Activated naive CD8-positive, alpha-beta T cell (primary cell): Measurements from ENCODE around the gene FAM83D.

Source experiments
- H3K27ac Mint-ChIP-seq: one replicate; pipeline ENCODE4 v1.8.0; 2021; ENCODE audit warnings: mixed read lengths
- H3K27me3 Mint-ChIP-seq: one replicate; pipeline ENCODE4 v1.8.0; 2021; ENCODE audit warnings: mixed read lengths
- H3K36me3 Mint-ChIP-seq: one replicate; pipeline ENCODE4 v1.8.0; 2021; ENCODE audit warnings: mixed read lengths
- H3K4me1 Mint-ChIP-seq: one replicate; pipeline ENCODE4 v1.8.0; 2021; ENCODE audit warnings: low read depth, mixed read lengths
- H3K4me3 Mint-ChIP-seq: one replicate; pipeline ENCODE4 v1.8.0; 2021; ENCODE audit warnings: mild to moderate bottlenecking, mixed read lengths
- H3K9me3 Mint-ChIP-seq: one replicate; pipeline ENCODE4 v1.8.0; 2021; ENCODE audit warnings: low read depth, mixed read lengths

The FAM83D gene

GRCh38 chr20:38917657-38918056 lies 8.6 kb upstream of the FAM83D start:
- Mint-ChIP-seq H3K27me3 (no peaks in the 10 kb centered on the region), H3K27ac (no peak overlapping the region), H3K4me1 (no peaks in the 10 kb centered on the region), H3K36me3 (peaks cover 5% of the 10 kb centered on the region), H3K9me3 (no peaks in the 10 kb centered on the region), H3K4me3 (no peak overlapping the region)

GRCh38 chr20:38918172-38918571 lies 8.0 kb upstream of the FAM83D start:
- Mint-ChIP-seq H3K9me3 (no peaks in the 10 kb centered on the region), H3K4me1 (no peaks in the 10 kb centered on the region), H3K27ac (no peak overlapping the region), H3K27me3 (no peaks in the 10 kb centered on the region), H3K4me3 (no peak overlapping the region), H3K36me3 (peaks cover 5% of the 10 kb centered on the region)

- H3K27ac Mint-ChIP-seq: no peak overlapping the region
- peaks cover 4% of the 10 kb centered on the region for H3K36me3 Mint-ChIP-seq
- H3K9me3 Mint-ChIP-seq: no peaks in the 10 kb centered on the region
- no peaks in the 10 kb centered on the region for H3K4me1 Mint-ChIP-seq
- no peaks in the 10 kb centered on the region for H3K27me3 Mint-ChIP-seq
- H3K4me3 Mint-ChIP-seq: no peak overlapping the region
These were observed 6.5 kb upstream of the FAM83D start for GRCh38 chr20:38919683-38920082.

GRCh38 chr20:38920411-38920810 lies 5.8 kb upstream of the FAM83D start:
- H3K4me3 Mint-ChIP-seq: no peak overlapping the region
- H3K9me3 Mint-ChIP-seq: no peaks in the 10 kb centered on the region
- no peaks in the 10 kb centered on the region for H3K27me3 Mint-ChIP-seq
- H3K27ac Mint-ChIP-seq: no peak overlapping the region
- peaks cover 2% of the 10 kb centered on the region for H3K36me3 Mint-ChIP-seq
- no peaks in the 10 kb centered on the region for H3K4me1 Mint-ChIP-seq

- H3K36me3 Mint-ChIP-seq: peaks cover 2% of the 10 kb centered on the region
- H3K4me1 Mint-ChIP-seq: peaks cover 3% of the 10 kb centered on the region
- H3K27me3 Mint-ChIP-seq: no peaks in the 10 kb centered on the region
- H3K27ac Mint-ChIP-seq: no peak overlapping the region
- H3K9me3 Mint-ChIP-seq: no peaks in the 10 kb centered on the region
- H3K4me3 Mint-ChIP-seq: no peak overlapping the region
These were observed 5.4 kb upstream of the FAM83D start for GRCh38 chr20:38920851-38921250.

- Mint-ChIP-seq H3K36me3 (peaks cover 2% of the 10 kb centered on the region), H3K27me3 (no peaks in the 10 kb centered on the region), H3K4me3 (no peak overlapping the region), H3K9me3 (no peaks in the 10 kb centered on the region), H3K4me1 (peaks cover 12% of the 10 kb centered on the region), H3K27ac (no peak overlapping the region)
These were observed 1.5 kb upstream of the FAM83D start for GRCh38 chr20:38924718-38925117.

GRCh38 chr20:38926934-38927616 lies 858 bp downstream of the FAM83D start:
- Mint-ChIP-seq H3K4me1 (peaks cover 12% of the 10 kb centered on the region), H3K27ac (no peak overlapping the region), H3K9me3 (no peaks in the 10 kb centered on the region), H3K27me3 (no peaks in the 10 kb centered on the region), H3K36me3 (peaks cover 2% of the 10 kb centered on the region), H3K4me3 (peak overlapping the region; percentile 79)

GRCh38 chr20:38927902-38928578 lies 1.8 kb downstream of the FAM83D start:
- no peak overlapping the region for H3K27ac Mint-ChIP-seq
- peaks cover 2% of the 10 kb centered on the region for H3K36me3 Mint-ChIP-seq
- no peaks in the 10 kb centered on the region for H3K9me3 Mint-ChIP-seq
- H3K4me3 Mint-ChIP-seq: peak overlapping the region; percentile 79
- peaks cover 12% of the 10 kb centered on the region for H3K4me1 Mint-ChIP-seq
- no peaks in the 10 kb centered on the region for H3K27me3 Mint-ChIP-seq

GRCh38 chr20:38930242-38930569 lies 4.0 kb downstream of the FAM83D start:
- Mint-ChIP-seq H3K36me3 (no peaks in the 10 kb centered on the region), H3K27me3 (no peaks in the 10 kb centered on the region), H3K27ac (no peak overlapping the region), H3K9me3 (no peaks in the 10 kb centered on the region), H3K4me1 (peaks cover 12% of the 10 kb centered on the region), H3K4me3 (no peak overlapping the region)

- no peak overlapping the region for H3K27ac Mint-ChIP-seq
- H3K36me3 Mint-ChIP-seq: no peaks in the 10 kb centered on the region
- H3K9me3 Mint-ChIP-seq: no peaks in the 10 kb centered on the region
- no peak overlapping the region for H3K4me3 Mint-ChIP-seq
- peaks cover 9% of the 10 kb centered on the region for H3K4me1 Mint-ChIP-seq
- H3K27me3 Mint-ChIP-seq: no peaks in the 10 kb centered on the region
These were observed 5.8 kb downstream of the FAM83D start for GRCh38 chr20:38931984-38932383.

- Mint-ChIP-seq H3K27me3 (no peaks in the 10 kb centered on the region), H3K4me1 (peaks cover 7% of the 10 kb centered on the region), H3K4me3 (no peak overlapping the region), H3K9me3 (no peaks in the 10 kb centered on the region), H3K27ac (no peak overlapping the region), H3K36me3 (no peaks in the 10 kb centered on the region)
These were observed 6.4 kb downstream of the FAM83D start for GRCh38 chr20:38932457-38933120.

GRCh38 chr20:38934530-38934929 lies 8.3 kb downstream of the FAM83D start:
- Mint-ChIP-seq H3K27ac (no peak overlapping the region), H3K4me1 (no peaks in the 10 kb centered on the region), H3K36me3 (peaks cover 2% of the 10 kb centered on the region), H3K27me3 (no peaks in the 10 kb centered on the region), H3K9me3 (no peaks in the 10 kb centered on the region), H3K4me3 (no peak overlapping the region)

- Mint-ChIP-seq H3K9me3 (no peaks in the 10 kb centered on the region), H3K27ac (no peak overlapping the region), H3K4me1 (no peaks in the 10 kb centered on the region), H3K36me3 (peaks cover 2% of the 10 kb centered on the region), H3K4me3 (no peak overlapping the region), H3K27me3 (no peaks in the 10 kb centered on the region)
These were observed 9.1 kb downstream of the FAM83D start for GRCh38 chr20:38935285-38935684.

- no peaks in the 10 kb centered on the region for H3K27me3 Mint-ChIP-seq
- no peaks in the 10 kb centered on the region for H3K9me3 Mint-ChIP-seq
- no peak overlapping the region for H3K4me3 Mint-ChIP-seq
- H3K36me3 Mint-ChIP-seq: peaks cover 2% of the 10 kb centered on the region
- H3K27ac Mint-ChIP-seq: no peak overlapping the region
- H3K4me1 Mint-ChIP-seq: no peaks in the 10 kb centered on the region
These were observed 9.8 kb downstream of the FAM83D start for GRCh38 chr20:38935967-38936407.

- Mint-ChIP-seq H3K27ac (no peak overlapping the region), H3K4me1 (no peaks in the 10 kb centered on the region), H3K27me3 (no peaks in the 10 kb centered on the region), H3K36me3 (peaks cover 2% of the 10 kb centered on the region), H3K9me3 (no peaks in the 10 kb centered on the region), H3K4me3 (no peak overlapping the region)
These were observed 10.8 kb downstream of the FAM83D start for GRCh38 chr20:38937000-38937399.
